RWPE2 (cell line): Measurements from ENCODE around the gene SYAP1.

Experiments
- ATAC-seq: fragments of 200-7000 bp; cut with Tn5 transposase; 3 replicates; pipeline ENCODE4 v1.9.1; 2021; ENCODE audit warnings: low read depth
- DNase-seq: peaks from one replicate; pipeline ENCODE4 v3.0.0-alpha.2; 2020; ENCODE audit warnings: low spot score
- H3K27ac ChIP-seq: fragments of 450-650 bp; 2 replicates; pipeline ENCODE4 v1.5.1; 2017; ENCODE audit warnings: mild to moderate bottlenecking; ENCODE audit not compliant: poor library complexity, severe bottlenecking
- H3K27me3 ChIP-seq: fragments of 250-450 bp; sonication (Bioruptor Pico); 2 replicates; pipeline ENCODE4 v1.5.1; 2021; ENCODE audit warnings: mild to moderate bottlenecking, moderate library complexity; ENCODE audit not compliant: insufficient read depth, poor library complexity, severe bottlenecking
- H3K36me3 ChIP-seq: fragments of 250-450 bp; sonication (Bioruptor Pico); 2 replicates; pipeline ENCODE4 v1.5.1; 2020; ENCODE audit warnings: low read depth, mild to moderate bottlenecking, moderate library complexity
- H3K4me1 ChIP-seq: fragments of 250-450 bp; sonication (Bioruptor Pico); 2 replicates; pipeline ENCODE4 v1.5.1; 2021; ENCODE audit warnings: mild to moderate bottlenecking, moderate library complexity; ENCODE audit not compliant: insufficient read depth, poor library complexity, severe bottlenecking
- H3K4me3 ChIP-seq: fragments of 250-450 bp; sonication (Bioruptor Pico); 2 replicates; pipeline ENCODE4 v1.5.1; 2021; ENCODE audit warnings: mild to moderate bottlenecking, moderate library complexity; ENCODE audit not compliant: severe bottlenecking
- H3K9me3 ChIP-seq: fragments of 250-450 bp; sonication (Bioruptor Pico); 2 replicates; pipeline ENCODE4 v1.5.1; 2021; ENCODE audit warnings: mild to moderate bottlenecking, moderate library complexity; ENCODE audit not compliant: severe bottlenecking
- CTCF ChIP-seq: fragments of 450-650 bp; IDR thresholded peaks from one replicate; pipeline ENCODE4 v1.5.1; 2017; ENCODE audit warnings: mild to moderate bottlenecking, moderate library complexity; ENCODE audit not compliant: poor library complexity, severe bottlenecking

The SYAP1 gene

GRCh38 chrX:16719334-16720084 lies at the start of gene SYAP1:
Gene SYAP1 (plus strand): TSS chrX:16719612. CDS start chrX:16719725, 113 bp downstream.
- peak; percentile 7 for TF ChIP-seq CTCF
- ATAC-seq (peak; percentile 91), DNase-seq (peak; percentile 87)
- Histone ChIP-seq H3K27me3 (no peaks in the 10 kb centered on the region), H3K9me3 (no peaks in the 10 kb centered on the region), H3K4me3 (peak within 1 kb of the TSS; percentile 95), H3K27ac (peak within 1 kb of the TSS; percentile 47), H3K4me1 (no peaks in the 10 kb centered on the region), H3K36me3 (no peaks in the 10 kb centered on the region)

- peak; percentile 37 for TF ChIP-seq CTCF
- H3K9me3 ChIP-seq, result no peaks in the 10 kb centered on the region
- peaks cover 4% of the 10 kb centered on the region for H3K36me3 ChIP-seq
- H3K27ac ChIP-seq, result no peak overlapping the region
- DNase-seq (no peak), ATAC-seq (no peak)
- no peak overlapping the region for H3K4me3 ChIP-seq
- no peaks in the 10 kb centered on the region for H3K27me3 ChIP-seq
- H3K4me1 ChIP-seq, result no peaks in the 10 kb centered on the region
Measured at GRCh38 chrX:16671005-16671404, 48.4 kb upstream of the SYAP1 start.

- no peaks in the 10 kb centered on the region for H3K27me3 ChIP-seq
- no peak for TF ChIP-seq CTCF
- no peaks in the 10 kb centered on the region for H3K9me3 ChIP-seq
- ATAC-seq (no peak), DNase-seq (no peak)
- H3K4me3 ChIP-seq, result no peak overlapping the region
- H3K36me3 ChIP-seq, result peaks cover 3% of the 10 kb centered on the region
- H3K27ac ChIP-seq, result no peak overlapping the region
- no peaks in the 10 kb centered on the region for H3K4me1 ChIP-seq
Measured at GRCh38 chrX:16678689-16679088, 40.7 kb upstream of the SYAP1 start.

GRCh38 chrX:16683007-16683664 lies 36.3 kb upstream of the SYAP1 start:
- TF ChIP-seq CTCF, result no peak
- no peak overlapping the region for H3K27ac ChIP-seq
- H3K27me3 ChIP-seq, result no peaks in the 10 kb centered on the region
- DNase-seq (no peak), ATAC-seq (no peak)
- no peaks in the 10 kb centered on the region for H3K9me3 ChIP-seq
- H3K4me1 ChIP-seq, result no peaks in the 10 kb centered on the region
- no peak overlapping the region for H3K4me3 ChIP-seq
- H3K36me3 ChIP-seq, result no peaks in the 10 kb centered on the region; the same call in none of the 2 replicates

- DNase-seq, result no peak
- no peaks in the 10 kb centered on the region; the same call in none of the 2 replicates for H3K36me3 ChIP-seq
Measured at GRCh38 chrX:16687514-16687913, 31.9 kb upstream of the SYAP1 start.

More at GRCh38 chrX:16687514-16687913, 31.9 kb upstream of the SYAP1 start:
- no peak overlapping the region for H3K4me3 ChIP-seq
- no peak for ATAC-seq
- no peaks in the 10 kb centered on the region for H3K27me3 ChIP-seq
- no peaks in the 10 kb centered on the region for H3K4me1 ChIP-seq
- H3K9me3 ChIP-seq, result no peaks in the 10 kb centered on the region
- no peak for TF ChIP-seq CTCF
- no peak overlapping the region for H3K27ac ChIP-seq
